K562 (cell line): ENCODE measurements around the gene CYB5B. TPM values are rescaled to one million over a fixed set of nuclear protein-coding genes. Genes with fewer than 3 reads are reported as not detected.

Experiments used
- ATAC-seq: fragments of 200-7000 bp; cut with Tn5 transposase; 3 replicates; pipeline ENCODE4 v1.9.1; 2020; ENCODE audit warnings: moderate library complexity
- BruUV-seq: library from RNA; stranded (reverse); fragments of 400-500 nt; replicated peaks from 2 replicates; lab custom pipeline; 2021; lab: Mats Ljungman, UMichigan
- CTCF ChIA-PET: fragments of 300-600 bp; formaldehyde crosslinking; extraction: SDS; loops from one replicate; lab custom pipeline; 2021; ENCODE audit warnings: low intra/inter-chr PET ratio; lab: Yijun Ruan, JAX
- POLR2A ChIA-PET: fragments of 300-600, 350-650 bp; sonication (Branson Sonifier 250); formaldehyde crosslinking; extraction: SDS; loops from one replicate; lab custom pipeline; 2021; ENCODE audit warnings: antibody characterized with exemption, inconsistent platforms; lab: Yijun Ruan, JAX
- DNase-seq, 4 experiments: peaks; one replicate each; pipeline versions ENCODE4 v3.0.0 to v3.0.0-alpha.2; 2011 to 2018; ENCODE audit warnings: low spot score in 3 of 4, mixed read lengths in 3 of 4; ENCODE audit errors: extremely low read depth in 1 of 4
- FAIRE-seq: peaks from 2 replicates; lab custom pipeline; 2011; peaks lifted over from hg19 to GRCh38; lab: Jason Lieb, UNC
- H2AFZ ChIP-seq: 2 replicates; pipeline ENCODE4 v1.6.0; 2011; ENCODE audit warnings: low read depth, low read length, control low read depth, inconsistent platforms
- H3K27ac ChIP-seq: fragments of 200-600 bp; 3 replicates; pipeline ENCODE4 v1.8.0; 2011; ENCODE audit warnings: low read depth, mild to moderate bottlenecking, control low read depth, inconsistent platforms, low read length, moderate library complexity, mixed read lengths; ENCODE audit errors: extremely low read depth
- H3K27me3 ChIP-seq, 2 experiments: fragments of 300-600 bp in 1 of 2; 2 replicates in 1 of 2; 3 replicates in 1 of 2; pipeline versions ENCODE4 v1.6.0 to v1.8.0; 2011; ENCODE audit warnings: inconsistent platforms in 2 of 2, low read length in 2 of 2, mild to moderate bottlenecking in 1 of 2, mixed read lengths in 1 of 2, moderate library complexity in 1 of 2; ENCODE audit not compliant: control insufficient read depth in 2 of 2, insufficient read depth in 2 of 2
- H3K36me3 ChIP-seq: fragments of 300-600 bp; 3 replicates; pipeline ENCODE4 v1.8.0; 2011; ENCODE audit warnings: mild to moderate bottlenecking, low read length, inconsistent platforms; ENCODE audit not compliant: control insufficient read depth, insufficient read depth
- H3K4me1 ChIP-seq, 2 experiments: fragments of 200-600 bp in 1 of 2; replicated peaks in 1 of 2; 2 replicates in 1 of 2; 3 replicates in 1 of 2; pipeline versions ENCODE4 v1.5.1 to v1.8.0; 2011; ENCODE audit warnings: inconsistent platforms in 2 of 2, low read length in 2 of 2, mild to moderate bottlenecking in 1 of 2, mixed read lengths in 1 of 2, moderate library complexity in 1 of 2; ENCODE audit not compliant: control insufficient read depth in 2 of 2, insufficient read depth in 2 of 2
- H3K4me2 ChIP-seq: 2 replicates; pipeline ENCODE4 v1.6.1; 2011; ENCODE audit warnings: low read length, control low read depth, inconsistent platforms, mixed read lengths; ENCODE audit not compliant: insufficient read depth
- H3K4me3 ChIP-seq: fragments of 200-600 bp; sonication (generic), shearing (Covaris generic); 2 replicates; pipeline ENCODE4 v1.5.1; 2016; ENCODE audit warnings: control low read depth, inconsistent platforms
- H3K79me2 ChIP-seq: fragments of 200-600 bp; 3 replicates; pipeline ENCODE4 v1.8.0; 2011; ENCODE audit warnings: low read length, inconsistent platforms; ENCODE audit not compliant: control insufficient read depth, insufficient read depth
- H3K9ac ChIP-seq, 2 experiments: 2 replicates each; pipeline versions ENCODE4 v1.6.0 to v1.6.1; 2011; ENCODE audit warnings: low read depth in 2 of 2, low read length in 2 of 2, control low read depth in 1 of 2, inconsistent platforms in 1 of 2, mild to moderate bottlenecking in 1 of 2, mixed read lengths in 1 of 2; ENCODE audit not compliant: insufficient read depth in 1 of 2
- H3K9me1 ChIP-seq: one replicate; pipeline ENCODE4 v1.6.0; 2011; ENCODE audit warnings: inconsistent platforms, mild to moderate bottlenecking, low read length, moderate library complexity; ENCODE audit not compliant: control insufficient read depth, insufficient read depth
- H3K9me3 ChIP-seq: replicated peaks from 2 replicates; pipeline ENCODE4 v1.5.1; 2011; ENCODE audit warnings: low read depth, low read length, inconsistent platforms; ENCODE audit not compliant: control insufficient read depth, insufficient read depth
- H4K20me1 ChIP-seq: replicated peaks from 2 replicates; pipeline ENCODE4 v1.6.1; 2011; ENCODE audit warnings: low read length, inconsistent platforms, mixed read lengths; ENCODE audit not compliant: control insufficient read depth, insufficient read depth
- BACH1 ChIP-seq: fragments of 200-800 bp; sonication (Bioruptor generic); IDR thresholded peaks from 2 replicates; pipeline ENCODE4 v1.6.1; 2016; ENCODE audit warnings: missing genetic modification characterization, missing compliant biosample characterization
- CHAMP1 ChIP-seq: fragments of 450-650 bp; IDR thresholded peaks from 2 replicates; pipeline ENCODE4 v1.6.1; 2016; ENCODE audit warnings: mild to moderate bottlenecking
- CHD4 ChIP-seq: fragments of 200-600 bp; sonication (generic); IDR thresholded peaks from 3 replicates; pipeline ENCODE4 v1.6.1; 2012; ENCODE audit warnings: low read depth, mild to moderate bottlenecking, mixed read lengths, low read length, inconsistent platforms; ENCODE audit not compliant: insufficient read depth, insufficient replicate concordance, poor library complexity, severe bottlenecking
- HES1 ChIP-seq: fragments of 450-650 bp; IDR thresholded peaks from 2 replicates; pipeline ENCODE4 v1.6.1; 2016; ENCODE audit warnings: low read depth, mild to moderate bottlenecking, moderate library complexity
- LCOR ChIP-seq: sonication (generic); formaldehyde crosslinking; IDR thresholded peaks from 2 replicates; pipeline ENCODE4 v1.8.0; 2022; ENCODE audit warnings: mild to moderate bottlenecking, missing genetic modification reagents
- MYBL2 ChIP-seq, 2 experiments: fragments of 450-650 bp in 1 of 2; sonication (generic) in 1 of 2; formaldehyde crosslinking in 1 of 2; IDR thresholded peaks; 2 replicates each; pipeline versions ENCODE4 v1.6.1 to v1.8.1; 2017 to 2022; ENCODE audit warnings: borderline replicate concordance in 1 of 2, inconsistent platforms in 1 of 2, low read depth in 1 of 2, mild to moderate bottlenecking in 1 of 2, missing genetic modification reagents in 1 of 2, moderate library complexity in 1 of 2
- NELFE ChIP-seq: IDR thresholded peaks from 2 replicates; pipeline ENCODE4 v1.6.1; 2011; ENCODE audit warnings: mild to moderate bottlenecking; ENCODE audit not compliant: insufficient read depth, insufficient read length
- POLR3A ChIP-seq: IDR thresholded peaks from 2 replicates; pipeline ENCODE4 v1.6.1; 2011; ENCODE audit warnings: borderline replicate concordance, mild to moderate bottlenecking, moderate library complexity; ENCODE audit not compliant: insufficient read length, insufficient read depth; ENCODE audit errors: extremely low read depth
- RAD51 ChIP-seq: fragments of 450-650 bp; IDR thresholded peaks from 2 replicates; pipeline ENCODE4 v1.7.1; 2016; ENCODE audit warnings: low read depth, mild to moderate bottlenecking, borderline replicate concordance
- SNIP1 ChIP-seq: fragments of 450-650 bp; IDR thresholded peaks from 2 replicates; pipeline ENCODE4 v1.7.1; 2017; ENCODE audit warnings: low read depth, mild to moderate bottlenecking
- ZNF384 ChIP-seq: IDR thresholded peaks from 2 replicates; pipeline ENCODE4 v1.6.1; 2012; ENCODE audit warnings: low read depth, low read length, improper control_type of control experiment
- ZNF395 ChIP-seq: fragments of 200-800 bp; sonication (Bioruptor generic); IDR thresholded peaks from 2 replicates; pipeline ENCODE4 v1.6.1; 2017; ENCODE audit warnings: missing genetic modification characterization, missing compliant biosample characterization
- ZNF766 ChIP-seq: fragments of 200-800 bp; sonication (Bioruptor generic); conservative IDR thresholded peaks from 2 replicates; pipeline ENCODE4 v1.6.1; 2016; ENCODE audit warnings: missing genetic modification characterization, missing compliant biosample characterization
- WGBS: fragments of 100-300 bp; shearing (Covaris generic); methylation state at CpG from one replicate; pipeline ENCODE4 v1.1.6; 2016; ENCODE audit warnings: low coverage, mixed read lengths; ENCODE audit not compliant: insufficient coverage; ENCODE audit errors: missing lambda C conversion rate; 5-methylcytosine and 5-hydroxymethylcytosine counted together
- in situ Hi-C: fragments of 300-500 bp; cut with MboI; formaldehyde crosslinking; loops from 4 replicates; pipeline ENCODE4 v1.15.0; 2018; ENCODE audit warnings: inconsistent platforms, mixed read lengths
- intact Hi-C: fragments of 100-400 bp; cut with micrococcal nuclease; formaldehyde crosslinking; loops from 2 replicates; pipeline ENCODE4 v1.14.2; 2022
- polyA plus RNA-seq, 8 experiments: library from polyadenylated mRNA; depleted of rRNA in 4 of 8; stranded (reverse) in 5 of 8; unstranded in 3 of 8; fragments of >200 nt; fragmentation: Nextera tagmentation in 2 of 8; fragmentation: Illumina TruSeq in 1 of 8; extraction: Ambion mirVana in 2 of 8; extraction: Trizol in 1 of 8; gene quantifications; 2 replicates each; pipeline versions ENCODE4 v1.2.1 to v1.2.3, GENCODE V29; 2011 to 2014; ENCODE audit warnings: inconsistent platforms in 1 of 8, missing spikeins in 1 of 8
- total RNA-seq, 7 experiments: library from RNA; depleted of rRNA in 6 of 7; stranded (reverse); fragments of >200 nt in 6 of 7; fragmentation: Illumina TruSeq in 2 of 7; extraction: Trizol in 2 of 7; gene quantifications; 2 replicates each; pipeline versions ENCODE4 v1.2.1 to v1.2.3, GENCODE V29; 2011 to 2021; ENCODE audit warnings: low replicate concordance in 1 of 7

The CYB5B gene
- total and polyA plus RNA-seq, 9 of the 15 experiments (the other 6 are each of a cell fraction or from before 2014, with no cell fraction given), result 29.9 to 274 (median 136) TPM

- TF ChIP-seq HES1, result no peak
- TF ChIP-seq SNIP1, result no peak
Measured at GRCh38 chr16:69476920-69477443, 52.6 kb downstream of the CYB5B start (continued).

GRCh38 chr16:69477546-69477945 lies 53.1 kb downstream of the CYB5B start:
- in situ Hi-C loops (no loop called here), intact Hi-C loops (no loop called here)
- H3K27ac ChIP-seq, result no peak overlapping the region
- BruUV-seq, result no TSS peak
- ChIA-PET POLR2A (interaction anchor here (0.6 to 2.1 kb wide), 5 partner anchors 8 to 74 kb away, joined by 3 to 8 read pairs (median 7); no protein-coding TSS in a partner anchor), CTCF (no interaction called here)
- no peaks in the 10 kb centered on the region for H3K36me3 ChIP-seq
- H4K20me1 ChIP-seq, result 0 out of 2 replicates have a peak, but pooled peaks cover 3% of the 10 kb centered on the region
- H2AFZ ChIP-seq, result no peak overlapping the region
- 15% methylated on average over 6 of the region's 6 CpGs for WGBS
- FAIRE-seq (no peak), DNase-seq (peak in 1 of 4 experiments; percentile 40), ATAC-seq (peak; percentile 54; the same call in 1 of the 3 replicates)
- H3K9me1 ChIP-seq, result peaks cover 4% of the 10 kb centered on the region
- H3K4me2 ChIP-seq, result no peak overlapping the region
- H3K9me3 ChIP-seq, result no peaks in the 10 kb centered on the region
- H3K27me3 ChIP-seq, result no peaks in the 10 kb centered on the region
- H3K79me2 ChIP-seq, result no peaks in the 10 kb centered on the region
- H3K4me1 ChIP-seq, result peaks cover 17 to 18% of the 10 kb centered on the region in 2 experiments
- no peak overlapping the region for H3K4me3 ChIP-seq
- H3K9ac ChIP-seq, result no peak overlapping the region
- TF ChIP-seq ZNF766 (CRISPR knock-in tag) (no peak), ZNF395 (CRISPR knock-in tag) (no peak), POLR3A (no peak), RAD51 (no peak), MYBL2 (IDR thresholded peaks at IDR 0.05; ENCODE audit: low read depth) (no peak), MYBL2 (CRISPR knock-in tag; IDR thresholded peaks at IDR 0.05; ENCODE audit: borderline replicate concordance) (no peak), NELFE (no peak), ZNF384 (no peak), CHAMP1 (no peak), BACH1 (no peak), CHD4 (no peak), LCOR (CRISPR knock-in tag) (no peak; the same call in 1 of the 2 replicates)
